Keratinocyte (primary cell): ENCODE data around the gene SYT9. TPM values are rescaled to one million over a fixed set of nuclear protein-coding genes. Genes with fewer than 3 reads are reported as not detected.

Source experiments
- DNase-seq: peaks from one replicate; pipeline ENCODE4 v3.0.0-alpha.2; 2011; ENCODE audit warnings: low read depth, missing footprints, low spot score
- FAIRE-seq: peaks from 2 replicates; lab custom pipeline; 2011; peaks lifted over from hg19 to GRCh38; lab: Jason Lieb, UNC
- H2AFZ ChIP-seq: 2 replicates; pipeline ENCODE4 v1.6.0; 2012; ENCODE audit warnings: low read length, control low read depth, inconsistent platforms; ENCODE audit not compliant: control insufficient read depth
- H3K27ac ChIP-seq: 2 replicates; pipeline ENCODE4 v1.5.1; 2011; ENCODE audit warnings: low read length; ENCODE audit not compliant: control insufficient read depth, insufficient read depth
- H3K27me3 ChIP-seq: 3 replicates; pipeline ENCODE4 v1.6.0; 2011; ENCODE audit warnings: low read length; ENCODE audit not compliant: control insufficient read depth, insufficient read depth; ENCODE audit errors: extremely low read depth
- H3K36me3 ChIP-seq, 2 experiments: 2 replicates in 1 of 2; 3 replicates in 1 of 2; pipeline ENCODE4 v1.5.1; 2011; ENCODE audit warnings: low read length in 2 of 2, mild to moderate bottlenecking in 1 of 2; ENCODE audit not compliant: control insufficient read depth in 2 of 2, insufficient read depth in 2 of 2; ENCODE audit errors: extremely low read depth in 1 of 2
- H3K4me1 ChIP-seq: 3 replicates; pipeline ENCODE4 v1.5.1; 2011; ENCODE audit warnings: low read length; ENCODE audit not compliant: control insufficient read depth, insufficient read depth; ENCODE audit errors: extremely low read depth
- H3K4me2 ChIP-seq: 3 replicates; pipeline ENCODE4 v1.6.0; 2011; ENCODE audit warnings: low read depth, low read length; ENCODE audit not compliant: control insufficient read depth, insufficient read depth; ENCODE audit errors: extremely low read depth
- H3K4me3 ChIP-seq, 3 experiments: fragments of 200-600 bp in 1 of 3; sonication (generic) in 1 of 3; 2 replicates in 2 of 3; 3 replicates in 1 of 3; pipeline ENCODE4 v1.5.1; 2011 to 2016; ENCODE audit warnings: low read length in 3 of 3, mild to moderate bottlenecking in 3 of 3, control low read depth in 2 of 3, inconsistent platforms in 1 of 3, low read depth in 1 of 3, mixed read lengths in 1 of 3, mixed run types in 1 of 3, moderate library complexity in 1 of 3; ENCODE audit not compliant: control insufficient read depth in 2 of 3, insufficient read depth in 2 of 3; ENCODE audit errors: extremely low read depth in 1 of 3
- H3K79me2 ChIP-seq: 2 replicates; pipeline ENCODE4 v1.6.0; 2012; ENCODE audit warnings: low read length; ENCODE audit not compliant: control insufficient read depth, insufficient read depth
- H3K9ac ChIP-seq: 3 replicates; pipeline ENCODE4 v1.6.0; 2011; ENCODE audit warnings: low read length; ENCODE audit not compliant: control insufficient read depth, insufficient read depth; ENCODE audit errors: extremely low read depth
- H3K9me1 ChIP-seq: 3 replicates; pipeline ENCODE4 v1.6.0; 2011; ENCODE audit warnings: low read length; ENCODE audit not compliant: control insufficient read depth, insufficient read depth; ENCODE audit errors: extremely low read depth
- H3K9me3 ChIP-seq: 2 replicates; pipeline ENCODE4 v1.5.1; 2012; ENCODE audit warnings: low read depth, low read length; ENCODE audit not compliant: control insufficient read depth
- H4K20me1 ChIP-seq: 3 replicates; pipeline ENCODE4 v1.6.0; 2011; ENCODE audit warnings: low read length; ENCODE audit not compliant: control insufficient read depth, insufficient read depth; ENCODE audit errors: extremely low read depth
- EZH2 ChIP-seq: IDR thresholded peaks from one replicate; pipeline ENCODE4 v1.6.1; 2012; ENCODE audit warnings: inconsistent platforms, mild to moderate bottlenecking, low read length, moderate library complexity
- dilution Hi-C: fragments of 300-500 bp; cut with MboI; formaldehyde crosslinking; loops from one replicate; pipeline ENCODE4 v1.7.0; 2020; ENCODE audit warnings: low sequenced_read_pairs; ENCODE audit not compliant: extremely low pct_ligation_motif_present
- polyA plus RNA-seq, 5 experiments: library from polyadenylated mRNA; depleted of rRNA in 3 of 5; stranded (reverse) in 3 of 5; stranded (forward) in 1 of 5; unstranded in 1 of 5; fragments of >200 nt; gene quantifications; 1 replicate in 1 of 5; 2 replicates in 3 of 5; 3 replicates in 1 of 5; pipeline versions ENCODE4 v1.2.1 to v1.2.3, GENCODE V29; 2011 to 2012; ENCODE audit warnings: missing spikeins in 2 of 5, low read depth in 1 of 5, low replicate concordance in 1 of 5
- TF ChIP-seq, protein P1 (sequence below), 3 experiments: IDR thresholded peaks in 1 of 3; conservative IDR thresholded peaks in 1 of 3; optimal IDR thresholded peaks in 1 of 3; 2 replicates in 2 of 3; 3 replicates in 1 of 3; pipeline versions ENCODE3 to v1.5.1; 2011; ENCODE audit warnings: low read length in 3 of 3, mild to moderate bottlenecking in 3 of 3, moderate library complexity in 2 of 3, control low read depth in 1 of 3, inconsistent platforms in 1 of 3; ENCODE audit not compliant: insufficient read depth in 2 of 3; ENCODE audit errors: extremely low read depth in 1 of 3

SYT9 gene
- polyA plus RNA-seq, 1 donor (not counting 4 experiments of a cell fraction or from before 2014, with no cell fraction given): not detected

DNA sequence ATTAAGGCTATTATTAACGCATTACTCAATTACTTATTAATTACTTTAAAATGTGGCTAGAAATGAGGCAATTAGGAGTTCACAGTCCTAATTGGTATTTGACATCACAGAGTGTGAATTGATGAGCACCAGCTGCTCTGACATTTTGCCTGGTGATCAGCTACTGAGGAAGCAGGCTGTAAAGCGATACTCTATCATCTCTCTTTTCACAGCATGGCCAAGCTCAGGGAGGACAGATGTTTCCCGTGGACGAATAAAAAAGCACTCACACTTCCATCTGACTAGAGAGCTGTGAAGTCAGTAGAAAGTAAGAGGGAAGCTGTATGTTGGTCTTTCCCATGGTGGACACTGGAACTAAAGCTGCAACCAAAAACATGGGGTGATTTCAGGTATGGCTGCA lies 29.1 kb upstream of the SYT9 start:
- H3K4me3 ChIP-seq: no peak overlapping the region
- H3K9me3 ChIP-seq: no peaks in the 10 kb centered on the region
- no peaks in the 10 kb centered on the region for H3K9me1 ChIP-seq
- H3K9ac ChIP-seq: no peak overlapping the region
- DNase-seq (no peak), FAIRE-seq (no peak)
- H3K4me2 ChIP-seq: no peak overlapping the region
- no peaks in the 10 kb centered on the region for H3K79me2 ChIP-seq
- no peak overlapping the region for H2AFZ ChIP-seq
- H3K36me3 ChIP-seq: no peaks in the 10 kb centered on the region
- no peak overlapping the region for H3K27ac ChIP-seq
- no peaks in the 10 kb centered on the region for H3K4me1 ChIP-seq
- H3K27me3 ChIP-seq: no peaks in the 10 kb centered on the region
- no peaks in the 10 kb centered on the region for H4K20me1 ChIP-seq
- dilution Hi-C loops: no loop called here
- no peak for TF ChIP-seq EZH2
- TF ChIP-seq, protein P1, sequence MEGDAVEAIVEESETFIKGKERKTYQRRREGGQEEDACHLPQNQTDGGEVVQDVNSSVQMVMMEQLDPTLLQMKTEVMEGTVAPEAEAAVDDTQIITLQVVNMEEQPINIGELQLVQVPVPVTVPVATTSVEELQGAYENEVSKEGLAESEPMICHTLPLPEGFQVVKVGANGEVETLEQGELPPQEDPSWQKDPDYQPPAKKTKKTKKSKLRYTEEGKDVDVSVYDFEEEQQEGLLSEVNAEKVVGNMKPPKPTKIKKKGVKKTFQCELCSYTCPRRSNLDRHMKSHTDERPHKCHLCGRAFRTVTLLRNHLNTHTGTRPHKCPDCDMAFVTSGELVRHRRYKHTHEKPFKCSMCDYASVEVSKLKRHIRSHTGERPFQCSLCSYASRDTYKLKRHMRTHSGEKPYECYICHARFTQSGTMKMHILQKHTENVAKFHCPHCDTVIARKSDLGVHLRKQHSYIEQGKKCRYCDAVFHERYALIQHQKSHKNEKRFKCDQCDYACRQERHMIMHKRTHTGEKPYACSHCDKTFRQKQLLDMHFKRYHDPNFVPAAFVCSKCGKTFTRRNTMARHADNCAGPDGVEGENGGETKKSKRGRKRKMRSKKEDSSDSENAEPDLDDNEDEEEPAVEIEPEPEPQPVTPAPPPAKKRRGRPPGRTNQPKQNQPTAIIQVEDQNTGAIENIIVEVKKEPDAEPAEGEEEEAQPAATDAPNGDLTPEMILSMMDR (optimal IDR thresholded peaks at IDR 0.05 in 1 of 3, IDR thresholded peaks at IDR 0.05 in 1 of 3, conservative IDR thresholded peaks at IDR 0.05 in 1 of 3; ENCODE audit: extremely low read depth in 1 of 3, insufficient read depth in 2 of 3, low read length in 3 of 3): no peak

DNA sequence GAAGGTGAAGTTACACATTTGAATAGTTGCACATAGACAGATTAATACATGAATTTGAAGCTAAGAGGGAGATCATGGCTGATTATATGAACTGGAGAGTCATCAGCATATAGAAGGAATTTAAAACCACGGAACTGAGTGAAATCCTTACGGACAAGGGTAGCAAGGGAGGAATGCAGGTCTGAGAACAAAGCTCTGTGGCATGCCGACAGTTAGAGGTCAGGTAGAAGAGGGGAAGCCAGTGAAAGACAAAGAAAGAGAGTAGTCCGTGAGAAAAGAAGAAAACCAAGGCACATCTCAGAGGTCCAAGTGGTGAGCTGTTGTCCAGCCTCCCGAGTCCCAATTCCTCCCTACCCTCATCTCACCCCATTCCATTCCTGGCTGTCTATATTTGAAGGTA lies 11.8 kb upstream of the SYT9 start:
- no peaks in the 10 kb centered on the region for H3K9me1 ChIP-seq
- H3K9me3 ChIP-seq: no peaks in the 10 kb centered on the region
- no peaks in the 10 kb centered on the region for H3K27me3 ChIP-seq
- H4K20me1 ChIP-seq: no peaks in the 10 kb centered on the region
- no peak overlapping the region for H3K4me3 ChIP-seq
- DNase-seq (no peak), FAIRE-seq (no peak)
- dilution Hi-C loops: no loop called here
- TF ChIP-seq, protein P1 (optimal IDR thresholded peaks at IDR 0.05 in 1 of 3, IDR thresholded peaks at IDR 0.05 in 1 of 3, conservative IDR thresholded peaks at IDR 0.05 in 1 of 3; ENCODE audit: extremely low read depth in 1 of 3, insufficient read depth in 2 of 3, low read length in 3 of 3): no peak
- TF ChIP-seq EZH2: no peak
- H2AFZ ChIP-seq: no peak overlapping the region
- no peaks in the 10 kb centered on the region for H3K4me1 ChIP-seq
- no peak overlapping the region for H3K27ac ChIP-seq
- H3K36me3 ChIP-seq: no peaks in the 10 kb centered on the region
- no peaks in the 10 kb centered on the region for H3K79me2 ChIP-seq
- no peak overlapping the region for H3K4me2 ChIP-seq
- no peak overlapping the region for H3K9ac ChIP-seq
